LNCAP (cell line): ENCODE measurements around the gene TBC1D14.

ENCODE experiments used
- TF ChIP-seq, protein P1 (sequence below): fragments of 450-650 bp; IDR thresholded peaks from 2 replicates; pipeline ENCODE4 v1.5.1; 2017; ENCODE audit warnings: mild to moderate bottlenecking

The TBC1D14 gene

DNA sequence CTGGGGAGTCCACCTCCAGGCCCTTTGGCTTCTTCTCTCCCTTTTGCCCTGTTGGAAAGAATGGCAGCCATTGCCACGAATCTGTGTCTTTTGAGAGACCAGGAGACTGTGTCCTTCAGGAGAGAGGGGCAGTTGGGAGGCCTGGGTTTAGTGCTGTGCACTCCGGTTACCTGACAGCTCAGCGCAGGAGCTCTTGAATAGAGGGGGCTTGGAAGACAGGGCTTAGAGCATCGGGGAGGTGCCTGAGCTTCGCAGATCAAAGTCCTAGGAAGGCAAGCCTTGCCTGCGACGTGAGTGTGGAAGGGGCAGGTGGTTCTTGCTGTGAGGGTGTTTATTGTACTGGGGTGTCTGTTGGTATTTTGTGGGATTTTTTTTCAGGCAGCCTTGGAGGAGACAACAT is 91.6 kb downstream of the TBC1D14 start:
- TF ChIP-seq, protein P1, sequence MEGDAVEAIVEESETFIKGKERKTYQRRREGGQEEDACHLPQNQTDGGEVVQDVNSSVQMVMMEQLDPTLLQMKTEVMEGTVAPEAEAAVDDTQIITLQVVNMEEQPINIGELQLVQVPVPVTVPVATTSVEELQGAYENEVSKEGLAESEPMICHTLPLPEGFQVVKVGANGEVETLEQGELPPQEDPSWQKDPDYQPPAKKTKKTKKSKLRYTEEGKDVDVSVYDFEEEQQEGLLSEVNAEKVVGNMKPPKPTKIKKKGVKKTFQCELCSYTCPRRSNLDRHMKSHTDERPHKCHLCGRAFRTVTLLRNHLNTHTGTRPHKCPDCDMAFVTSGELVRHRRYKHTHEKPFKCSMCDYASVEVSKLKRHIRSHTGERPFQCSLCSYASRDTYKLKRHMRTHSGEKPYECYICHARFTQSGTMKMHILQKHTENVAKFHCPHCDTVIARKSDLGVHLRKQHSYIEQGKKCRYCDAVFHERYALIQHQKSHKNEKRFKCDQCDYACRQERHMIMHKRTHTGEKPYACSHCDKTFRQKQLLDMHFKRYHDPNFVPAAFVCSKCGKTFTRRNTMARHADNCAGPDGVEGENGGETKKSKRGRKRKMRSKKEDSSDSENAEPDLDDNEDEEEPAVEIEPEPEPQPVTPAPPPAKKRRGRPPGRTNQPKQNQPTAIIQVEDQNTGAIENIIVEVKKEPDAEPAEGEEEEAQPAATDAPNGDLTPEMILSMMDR, result no peak

DNA sequence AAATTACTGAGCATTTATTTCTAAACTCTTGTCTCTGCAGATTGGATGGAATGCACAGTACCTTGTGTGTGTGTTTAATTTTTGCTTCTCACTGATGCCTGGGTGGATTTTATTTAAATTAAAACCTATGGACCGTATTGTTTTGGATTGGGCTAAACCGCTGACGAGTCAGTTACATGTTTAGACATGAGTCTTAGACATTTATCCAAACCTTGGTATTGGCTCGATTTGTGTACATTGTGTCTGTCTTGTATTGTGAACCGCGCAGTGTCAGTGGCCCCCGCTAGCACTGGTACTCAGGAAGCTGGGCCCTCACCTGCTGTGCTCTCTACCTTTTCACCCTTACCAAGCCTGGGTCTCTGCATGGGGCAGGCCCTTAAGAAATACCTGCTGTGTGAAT is 92.7 kb downstream of the TBC1D14 start:
- TF ChIP-seq, protein P1, result no peak

DNA sequence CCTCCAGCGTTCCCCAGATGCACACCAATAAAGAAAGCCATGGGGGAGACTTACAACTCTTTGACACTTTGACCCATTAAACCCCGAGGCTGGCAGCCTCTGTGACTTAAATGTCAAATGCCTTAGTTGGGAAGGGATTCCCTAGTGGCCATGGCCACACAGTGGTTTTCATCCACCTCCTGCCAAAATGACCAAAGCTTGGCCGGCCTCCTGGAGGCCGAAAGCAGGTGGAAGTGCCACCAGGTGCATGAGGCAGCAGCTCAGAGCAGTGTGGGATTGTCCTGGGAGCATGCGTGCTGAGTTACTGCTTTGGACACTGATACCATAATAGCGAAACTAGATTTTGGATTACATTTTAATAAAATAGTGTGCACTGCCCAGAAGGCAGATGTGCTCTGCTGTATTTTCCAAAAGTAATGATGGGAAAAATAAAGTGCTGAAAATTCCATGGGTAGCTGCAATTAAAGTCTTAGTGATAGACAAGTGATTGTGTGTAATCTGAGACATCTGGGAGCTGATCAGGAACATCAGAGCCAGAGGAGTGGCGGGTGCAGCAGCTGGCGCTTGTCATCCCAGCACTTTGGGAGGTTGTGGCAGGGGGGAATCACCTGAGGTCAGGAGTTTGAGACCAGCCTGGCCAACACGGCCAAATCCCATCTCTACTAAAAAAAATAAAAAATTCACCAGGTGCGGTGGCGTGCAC is 93.7 kb downstream of the TBC1D14 start:
- TF ChIP-seq, protein P1, result no peak

DNA sequence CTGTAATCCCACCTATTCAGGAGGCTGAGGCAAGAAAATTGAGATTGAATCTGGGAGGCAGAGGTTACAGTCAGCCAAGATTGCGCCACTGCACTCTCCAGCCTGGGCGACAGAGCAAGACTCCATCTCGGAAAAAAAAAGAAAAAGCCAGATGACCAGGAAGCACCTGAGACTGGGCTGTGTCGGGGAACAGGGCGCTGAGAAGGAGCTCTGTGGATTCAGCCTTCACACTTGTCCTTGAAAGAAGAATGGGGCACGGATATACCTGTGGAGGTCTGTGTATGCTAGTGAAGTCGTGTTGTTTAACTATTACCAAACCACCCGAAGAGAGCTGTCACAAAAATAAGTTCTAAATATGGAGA is 94.2 kb downstream of the TBC1D14 start:
- TF ChIP-seq, protein P1, result no peak

DNA sequence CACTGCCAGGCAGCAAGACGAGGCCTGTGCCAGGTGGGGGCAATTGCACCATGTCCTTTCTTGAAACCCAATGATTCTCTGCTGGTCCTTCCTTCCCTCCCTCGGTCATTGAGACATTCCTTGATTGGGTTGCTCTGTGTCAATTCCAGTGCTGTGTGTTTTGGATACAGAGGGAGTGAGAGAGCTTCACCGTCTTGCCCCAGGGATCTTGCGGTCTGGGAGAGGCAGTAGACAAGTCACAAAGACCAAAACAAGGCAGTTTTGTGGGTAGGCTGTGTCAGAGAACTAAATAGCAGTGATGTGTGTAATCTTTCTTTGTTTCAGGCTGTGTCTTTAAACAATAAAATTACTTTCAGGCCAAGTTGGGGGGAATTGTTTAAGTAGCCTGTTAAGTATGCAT is 94.7 kb downstream of the TBC1D14 start:
- TF ChIP-seq, protein P1, result no peak

DNA sequence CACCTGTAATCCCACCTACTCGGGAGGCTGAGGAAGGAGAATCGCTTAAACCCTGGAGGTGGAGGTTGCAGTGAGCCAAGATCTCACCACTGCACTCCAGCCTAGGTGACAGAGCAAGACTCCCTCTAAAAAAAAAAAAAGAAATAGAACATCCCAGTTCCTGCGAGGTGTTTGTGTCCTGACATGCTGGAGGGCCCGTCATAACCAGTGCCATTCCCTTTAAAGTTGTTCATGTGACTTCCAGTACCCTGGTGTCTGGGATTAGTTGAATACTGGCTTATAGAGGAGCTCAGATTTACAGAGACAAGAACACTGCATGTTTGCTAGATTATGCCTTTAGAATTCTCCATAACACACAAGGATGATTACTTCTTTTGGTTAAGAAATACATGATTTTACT is 95.9 kb downstream of the TBC1D14 start:
- TF ChIP-seq, protein P1, result no peak

DNA sequence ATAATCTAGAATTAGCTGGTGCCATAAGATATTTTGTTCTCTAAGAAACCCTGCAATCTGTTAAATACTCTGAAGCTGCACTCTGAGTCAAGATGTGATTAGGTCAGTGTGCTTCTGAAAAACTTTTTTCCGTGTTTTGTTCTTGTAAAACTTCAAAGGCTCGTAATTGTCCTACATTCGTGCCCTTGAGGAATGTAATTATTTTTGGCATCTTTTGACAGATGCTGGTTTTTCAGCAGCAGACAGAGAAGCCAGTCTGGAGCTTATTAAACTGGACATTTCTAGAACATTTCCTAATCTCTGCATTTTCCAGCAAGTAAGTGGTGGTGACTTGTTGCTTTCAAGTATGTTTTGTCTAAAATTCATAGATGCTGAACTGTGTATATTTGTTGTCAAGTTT is 96.8 kb downstream of the TBC1D14 start:
- TF ChIP-seq, protein P1, result no peak
